PC-3 (cell line): ENCODE results near the gene TMEM60.

Experiments used
- EZH2 ChIP-seq: fragments of 300-600 bp; sonication (generic); IDR thresholded peaks from one replicate; pipeline ENCODE4 v1.6.1; 2017; ENCODE audit warnings: antibody characterized with exemption, mild to moderate bottlenecking, low read length; ENCODE audit not compliant: unreplicated experiment
- EZH2phosphoT487 ChIP-seq: fragments of 300-600 bp; sonication (generic); IDR thresholded peaks from 2 replicates; pipeline ENCODE4 v1.6.1; 2018; ENCODE audit warnings: mild to moderate bottlenecking, antibody characterized with exemption, low read length, borderline replicate concordance

DNA sequence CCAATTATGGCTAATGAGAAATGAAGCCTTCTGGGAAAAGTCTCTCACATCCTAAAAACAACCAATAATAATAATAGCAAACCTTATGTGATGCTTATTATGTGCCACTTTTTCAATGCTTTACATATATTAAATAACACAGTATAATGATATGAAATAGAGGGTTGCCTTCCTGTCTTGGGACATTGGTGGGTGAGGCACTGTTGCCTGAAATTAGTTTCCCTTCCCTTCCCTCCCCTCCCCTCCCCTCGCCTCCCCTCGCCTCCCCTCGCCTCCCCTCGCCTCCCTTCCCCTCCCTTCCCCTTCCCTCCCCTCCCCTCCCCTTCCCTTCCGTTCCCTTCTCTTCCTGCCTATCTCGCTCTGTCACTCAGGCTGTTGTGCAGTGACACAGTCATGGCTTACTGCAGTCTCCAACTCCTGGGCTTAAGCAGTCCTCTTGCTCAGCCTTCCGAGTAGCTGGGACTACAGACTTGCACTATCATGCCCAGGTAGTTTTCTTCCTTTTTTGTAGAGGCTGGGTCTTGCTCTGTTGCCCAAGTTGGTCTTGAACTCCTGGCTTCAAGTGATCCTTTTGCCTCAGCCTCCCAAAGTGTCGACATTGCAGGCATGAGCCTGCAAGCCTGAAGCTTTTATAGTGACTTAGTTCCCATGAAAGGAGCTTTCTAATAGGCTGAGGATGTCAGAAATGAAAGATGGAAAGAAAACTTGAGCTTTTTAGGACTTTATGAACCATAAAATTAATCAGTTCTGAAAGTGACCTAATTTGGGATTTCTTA lies 48.3 kb upstream of the TMEM60 start:
- TF ChIP-seq EZH2phosphoT487 (no peak), EZH2 (no peak)
